HepG2 (cell line): ENCODE data around the gene ZFAND4. TPM values are rescaled to one million over a fixed set of nuclear protein-coding genes. Genes with fewer than 3 reads are reported as not detected.

Experiments used
- ATAC-seq: fragments of 200-7000 bp; cut with Tn5 transposase; 3 replicates; pipeline ENCODE4 v1.9.1; 2020; ENCODE audit warnings: mild to moderate bottlenecking, moderate library complexity
- BruUV-seq: library from RNA; stranded (reverse); fragments of 400-500 nt; replicated peaks from 2 replicates; lab custom pipeline; 2021; lab: Mats Ljungman, UMichigan
- CTCF ChIA-PET: fragments of 300-600 bp; formaldehyde crosslinking; extraction: SDS; loops from one replicate; lab custom pipeline; 2021; ENCODE audit warnings: low total read pairs, inconsistent platforms, low intra/inter-chr PET ratio; lab: Yijun Ruan, JAX
- POLR2A ChIA-PET: fragments of 350-600 bp; sonication (Branson Sonifier 250); formaldehyde crosslinking; loops from one replicate; lab custom pipeline; 2020; ENCODE audit warnings: antibody characterized with exemption, inconsistent platforms; lab: Yijun Ruan, JAX
- DNase-seq: peaks from one replicate; pipeline ENCODE4 v3.0.0-alpha.2; 2015; ENCODE audit warnings: low spot score
- FAIRE-seq: peaks from 3 replicates; lab custom pipeline; 2011; peaks lifted over from hg19 to GRCh38; lab: Jason Lieb, UNC
- H2AFZ ChIP-seq: one replicate; pipeline ENCODE4 v1.6.1; 2011; ENCODE audit warnings: low read length, inconsistent platforms
- H3K27ac ChIP-seq: fragments of 300-600 bp; 3 replicates; pipeline ENCODE4 v1.8.0; 2011; ENCODE audit warnings: mixed run types, mild to moderate bottlenecking, mixed read lengths, low read length, inconsistent platforms; ENCODE audit not compliant: insufficient read depth; ENCODE audit errors: extremely low read length
- H3K27me3 ChIP-seq, 2 experiments: fragments of 200-600 bp in 1 of 2; 2 replicates in 1 of 2; 3 replicates in 1 of 2; pipeline versions ENCODE4 v1.6.0 to v1.8.0; 2011; ENCODE audit warnings: low read length in 2 of 2, mild to moderate bottlenecking in 2 of 2, moderate library complexity in 2 of 2, inconsistent platforms in 1 of 2; ENCODE audit not compliant: insufficient read depth in 2 of 2, control insufficient read depth in 1 of 2
- H3K36me3 ChIP-seq, 2 experiments: fragments of 200-600 bp in 1 of 2; replicated peaks in 1 of 2; 2 replicates in 1 of 2; 3 replicates in 1 of 2; pipeline versions ENCODE4 v1.5.1 to v1.8.0; 2011; ENCODE audit warnings: low read length in 2 of 2, inconsistent platforms in 1 of 2; ENCODE audit not compliant: insufficient read depth in 2 of 2, control insufficient read depth in 1 of 2
- H3K4me1 ChIP-seq: 2 replicates; pipeline ENCODE4 v1.5.1; 2012; ENCODE audit warnings: low read length, inconsistent platforms; ENCODE audit not compliant: insufficient read depth
- H3K4me2 ChIP-seq: 2 replicates; pipeline ENCODE4 v1.6.0; 2011; ENCODE audit warnings: low read depth, low read length, inconsistent platforms
- H3K4me3 ChIP-seq, 3 experiments: fragments of 200-600 bp in 1 of 3; sonication (generic), shearing (Covaris generic) in 1 of 3; replicated peaks in 1 of 3; 2 replicates each; pipeline ENCODE4 v1.5.1; 2011 to 2016; ENCODE audit warnings: low read length in 3 of 3, inconsistent platforms in 2 of 3, low read depth in 2 of 3, mild to moderate bottlenecking in 2 of 3, control low read depth in 1 of 3, mixed read lengths in 1 of 3; ENCODE audit not compliant: insufficient read depth in 1 of 3
- H3K79me2 ChIP-seq: one replicate; pipeline ENCODE4 v1.6.1; 2011; ENCODE audit warnings: low read length, inconsistent platforms; ENCODE audit not compliant: insufficient read depth
- H3K9ac ChIP-seq: 2 replicates; pipeline ENCODE4 v1.6.0; 2011; ENCODE audit warnings: mild to moderate bottlenecking, low read depth, low read length, inconsistent platforms; ENCODE audit not compliant: insufficient read depth
- H3K9me3 ChIP-seq: 2 replicates; pipeline ENCODE4 v1.5.1; 2012; ENCODE audit warnings: mild to moderate bottlenecking, low read length
- H4K20me1 ChIP-seq: 2 replicates; pipeline ENCODE4 v1.6.0; 2011; ENCODE audit warnings: inconsistent platforms, mild to moderate bottlenecking, low read length, moderate library complexity; ENCODE audit not compliant: insufficient read depth
- CSRNP1 ChIP-seq: sonication (generic); formaldehyde crosslinking; IDR thresholded peaks from 2 replicates; pipeline ENCODE4 v1.8.1; 2023; ENCODE audit warnings: mild to moderate bottlenecking, missing genetic modification reagents
- HNRNPK ChIP-seq: fragments of 200-400 bp; formaldehyde crosslinking; IDR thresholded peaks from 2 replicates; pipeline ENCODE4 v1.6.1; 2018; ENCODE audit warnings: low read length, low read depth, moderate library complexity, mild to moderate bottlenecking; ENCODE audit not compliant: poor library complexity, severe bottlenecking
- TBX3 ChIP-seq: fragments of 450-650 bp; IDR thresholded peaks from 2 replicates; pipeline ENCODE4 v1.6.1; 2017; ENCODE audit warnings: antibody characterized with exemption, mild to moderate bottlenecking, inconsistent platforms, borderline replicate concordance
- ZMYM2 ChIP-seq: sonication (generic); formaldehyde crosslinking; IDR thresholded peaks from 2 replicates; pipeline ENCODE4 v1.8.0; 2022; ENCODE audit warnings: mild to moderate bottlenecking, missing genetic modification reagents
- ZNF280B ChIP-seq: sonication (generic); formaldehyde crosslinking; IDR thresholded peaks from 2 replicates; pipeline ENCODE4 v1.5.0; 2020; ENCODE audit warnings: missing genetic modification reagents, mild to moderate bottlenecking, borderline replicate concordance
- ZNF562 ChIP-seq: sonication (generic); formaldehyde crosslinking; IDR thresholded peaks from 2 replicates; pipeline ENCODE4 v1.8.0; 2022; ENCODE audit warnings: missing genetic modification reagents, borderline replicate concordance
- ZNF564 ChIP-seq: sonication (generic); formaldehyde crosslinking; IDR thresholded peaks from 2 replicates; pipeline ENCODE4 v1.8.1; 2023; ENCODE audit warnings: mild to moderate bottlenecking, missing genetic modification reagents
- ZNF639 ChIP-seq: conservative IDR thresholded peaks from 2 replicates; pipeline ENCODE4 v1.6.1; 2018; ENCODE audit warnings: missing genetic modification reagents
- ZSCAN5A ChIP-seq: sonication (generic); formaldehyde crosslinking; IDR thresholded peaks from 2 replicates; pipeline ENCODE4 v1.8.0; 2022; ENCODE audit warnings: mild to moderate bottlenecking, missing genetic modification reagents, borderline replicate concordance
- WGBS: methylation state at CpG from one replicate; pipeline ENCODE4 v1.1.6; 2017; ENCODE audit warnings: low lambda C conversion rate; 5-methylcytosine and 5-hydroxymethylcytosine counted together
- in situ Hi-C: cut with HindIII; loops from 2 replicates; pipeline ENCODE4 v1.10.0; 2017; ENCODE audit warnings: low pct_unique_long_range_greater_than_20kb; ENCODE audit not compliant: extremely low pct_ligation_motif_present
- intact Hi-C: fragments of 100-400 bp; cut with micrococcal nuclease; formaldehyde crosslinking; loops from one replicate; pipeline ENCODE4 v1.10.0; 2022; ENCODE audit not compliant: unreplicated experiment
- polyA plus RNA-seq, 8 experiments: library from polyadenylated mRNA; depleted of rRNA in 3 of 8; stranded (reverse) in 7 of 8; unstranded in 1 of 8; fragments of >200 nt; fragmentation: Illumina TruSeq in 4 of 8; extraction: Trizol in 4 of 8; gene quantifications; 2 replicates each; pipeline versions ENCODE4 v1.2.1 to v1.2.3, GENCODE V29; 2011 to 2016; ENCODE audit warnings: low read depth in 4 of 8, missing spikeins in 1 of 8, mixed read lengths in 1 of 8; ENCODE audit not compliant: insufficient read depth in 1 of 8
- total RNA-seq, 5 experiments: library from RNA; depleted of rRNA; stranded (reverse); fragments of >200 nt; fragmentation: Illumina TruSeq; extraction: Trizol; gene quantifications; 2 replicates each; pipeline ENCODE4 v1.2.3, GENCODE V29; 2016; ENCODE audit warnings: low read depth in 1 of 5
- TF ChIP-seq, protein P1 (sequence below): sonication (generic); formaldehyde crosslinking; IDR thresholded peaks from 2 replicates; pipeline ENCODE4 v1.4.0; 2020; ENCODE audit warnings: mild to moderate bottlenecking, missing genetic modification reagents

ZFAND4 gene
- total and polyA plus RNA-seq, 2 of the 13 experiments (the other 11 are each of a cell fraction or from before 2014, with no cell fraction given), result 2.9 to 9.2 TPM

GRCh38 chr10:45608052-45608451 lies 64.5 kb downstream of the ZFAND4 start:
- TF ChIP-seq HNRNPK (peak; percentile 24), CSRNP1 (CRISPR knock-in tag) (no peak)
- ATAC-seq (no peak), FAIRE-seq (no peak), DNase-seq (no peak)
- no peaks in the 10 kb centered on the region for H3K36me3 ChIP-seq
- no peak overlapping the region for H3K27ac ChIP-seq
- no peak overlapping the region for H3K4me2 ChIP-seq
- POLR2A ChIA-PET, result no interaction called here
- CTCF ChIA-PET, result no interaction called here
- H3K9me3 ChIP-seq, result no peaks in the 10 kb centered on the region
- no peaks in the 10 kb centered on the region for H3K27me3 ChIP-seq
- H4K20me1 ChIP-seq, result no peaks in the 10 kb centered on the region
- 97% methylated on average over 1 of the region's 1 CpG for WGBS
- H3K79me2 ChIP-seq, result no peaks in the 10 kb centered on the region
- BruUV-seq, result no TSS peak
- intact Hi-C loops, result no loop called here
- no peak overlapping the region for H2AFZ ChIP-seq
- no peak overlapping the region for H3K4me3 ChIP-seq
- peaks cover 6% of the 10 kb centered on the region; the same call in 1 of the 2 replicates for H3K4me1 ChIP-seq
- in situ Hi-C loops, result no loop called here
- H3K9ac ChIP-seq, result no peak overlapping the region

DNA sequence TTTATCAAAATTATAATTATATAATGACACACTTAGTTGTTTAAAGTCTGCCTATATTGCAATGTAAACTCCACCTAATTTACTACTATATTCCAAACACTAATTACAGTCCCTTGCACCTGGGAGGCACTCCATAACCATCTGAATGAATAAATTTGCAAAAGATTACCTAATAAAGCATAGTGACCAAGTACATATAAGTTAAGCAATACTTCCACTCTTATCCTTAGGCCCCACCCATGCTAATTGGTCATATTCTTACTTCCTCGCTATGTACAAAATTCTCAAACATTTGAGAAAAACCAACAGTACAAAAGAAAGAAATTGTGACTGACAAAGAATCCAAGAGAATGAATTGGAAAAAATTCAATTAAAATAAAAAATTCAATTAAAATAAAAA lies 65.3 kb downstream of the ZFAND4 start:
- ChIA-PET CTCF (no interaction called here), POLR2A (no interaction called here)
- 97% methylated on average over 1 of the region's 1 CpG for WGBS
- Histone ChIP-seq H2AFZ (no peak overlapping the region), H3K36me3 (no peaks in the 10 kb centered on the region), H3K27ac (no peak overlapping the region), H3K9me3 (no peaks in the 10 kb centered on the region), H3K27me3 (no peaks in the 10 kb centered on the region; a peak in 1 of 5 replicates), H3K4me3 (no peak overlapping the region), H3K79me2 (no peaks in the 10 kb centered on the region), H4K20me1 (no peaks in the 10 kb centered on the region), H3K4me1 (no peaks in the 10 kb centered on the region), H3K9ac (no peak overlapping the region), H3K4me2 (no peak overlapping the region)
- no TSS peak for BruUV-seq
- ATAC-seq (no peak), FAIRE-seq (no peak), DNase-seq (no peak)
- intact Hi-C loops, result no loop called here
- in situ Hi-C loops, result no loop called here
- no peak for TF ChIP-seq ZNF564
- TF ChIP-seq ZMYM2 (CRISPR knock-in tag), result no peak
- no peak for TF ChIP-seq ZNF280B (CRISPR knock-in tag)
- no peak for TF ChIP-seq TBX3
- TF ChIP-seq ZNF562 (CRISPR knock-in tag), result no peak
- TF ChIP-seq, protein P1, sequence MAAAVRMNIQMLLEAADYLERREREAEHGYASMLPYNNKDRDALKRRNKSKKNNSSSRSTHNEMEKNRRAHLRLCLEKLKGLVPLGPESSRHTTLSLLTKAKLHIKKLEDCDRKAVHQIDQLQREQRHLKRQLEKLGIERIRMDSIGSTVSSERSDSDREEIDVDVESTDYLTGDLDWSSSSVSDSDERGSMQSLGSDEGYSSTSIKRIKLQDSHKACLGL (CRISPR knock-in tag), result no peak
- TF ChIP-seq ZSCAN5A (CRISPR knock-in tag), result no peak
- no peak for TF ChIP-seq ZNF639 (CRISPR knock-in tag)
